Endothelial cell of umbilical vein (primary cell): ENCODE results near the gene GTF2H4. TPM values are rescaled to one million over a fixed set of nuclear protein-coding genes. Genes with fewer than 3 reads are reported as not detected.

Source experiments
- microRNA-seq: library from miRNA; unstranded; fragments of <30 nt; microRNA quantifications from one replicate; pipeline ENCODE4 v1.2.0, GENCODE V29; 2021; ENCODE audit warnings: borderline number of aligned reads, borderline replicate concordance
- polyA plus RNA-seq, 4 experiments: library from polyadenylated mRNA; depleted of rRNA in 3 of 4; stranded (reverse) in 3 of 4; unstranded in 1 of 4; fragments of >200 nt; gene quantifications; 2 replicates each; pipeline versions ENCODE4 v1.2.1 to v1.2.3, GENCODE V29; 2011 to 2012; ENCODE audit warnings: missing spikeins in 1 of 4
- small RNA-seq: library from RNA; depleted of rRNA; stranded (forward); fragments of <200 nt; gene quantifications from one replicate; pipeline ENCODE3, GENCODE V24; 2012; ENCODE audit warnings: low replicate concordance, low read depth; ENCODE audit not compliant: insufficient read depth, insufficient read length
- total RNA-seq: library from RNA; stranded (reverse); gene quantifications from 2 replicates; pipeline ENCODE4 v1.2.3, GENCODE V29; 2021

GTF2H4 gene
- total and polyA plus RNA-seq, 2 donors (not counting 3 experiments of a cell fraction or from before 2014, with no cell fraction given), result 40.5 to 52.6 TPM

Small RNA genes within 50 kb of the gene (microRNA-seq; reads per million reads assigned to microRNA genes)
- gene MIR4640, result not detected

Small RNA genes within 50 kb of the gene (small RNA-seq; reads per million reads assigned to genes)
- gene RF00019, result not detected

Other genes with a start within 250 kb of the GTF2H4 start
- 36.3 and 38.2 TPM in 2 replicates for gene DHX16, start 235.2 kb upstream of the GTF2H4 start, total RNA-seq
- gene DHX16, start 235.2 kb upstream of the GTF2H4 start, polyA plus RNA-seq, result 62.3 and 66.5 TPM in 2 replicates
- 129 and 136 TPM in 2 replicates for gene PPP1R18, start 221.6 kb upstream of the GTF2H4 start, total RNA-seq
- gene PPP1R18, start 221.6 kb upstream of the GTF2H4 start, polyA plus RNA-seq, result 167 and 173 TPM in 2 replicates
- 28.5 and 32.2 TPM in 2 replicates for gene NRM, start 217.2 kb upstream of the GTF2H4 start, total RNA-seq
- 33.8 and 36.7 TPM in 2 replicates for gene NRM, start 217.2 kb upstream of the GTF2H4 start, polyA plus RNA-seq
- 42.3 and 43.6 TPM in 2 replicates for gene MDC1, start 190.9 kb upstream of the GTF2H4 start, total RNA-seq
- 15.6 and 16.8 TPM in 2 replicates for gene MDC1, start 190.9 kb upstream of the GTF2H4 start, polyA plus RNA-seq
- gene TUBB, start 187.9 kb upstream of the GTF2H4 start, total RNA-seq, result 1,243 and 1,276 TPM in 2 replicates
- gene TUBB, start 187.9 kb upstream of the GTF2H4 start, polyA plus RNA-seq, result 1,408 and 1,437 TPM in 2 replicates
- 141 and 145 TPM in 2 replicates for gene FLOT1, start 165.5 kb upstream of the GTF2H4 start, total RNA-seq
- gene FLOT1, start 165.5 kb upstream of the GTF2H4 start, polyA plus RNA-seq, result 146 and 154 TPM in 2 replicates
- gene IER3, start 163.7 kb upstream of the GTF2H4 start, total RNA-seq, result 163 and 170 TPM in 2 replicates
- gene IER3, start 163.7 kb upstream of the GTF2H4 start, polyA plus RNA-seq, result 344 and 468 TPM in 2 replicates
- gene DDR1, start 23.7 kb upstream of the GTF2H4 start, total RNA-seq, result 17.7 and 22.9 TPM in 2 replicates
- 8.8 and 10.6 TPM in 2 replicates for gene DDR1, start 23.7 kb upstream of the GTF2H4 start, polyA plus RNA-seq
- gene VARS2, start 6.0 kb downstream of the GTF2H4 start, total RNA-seq, result 32.5 and 34.3 TPM in 2 replicates
- 17.8 TPM in 2 replicates for gene VARS2, start 6.0 kb downstream of the GTF2H4 start, polyA plus RNA-seq
- not detected in 2 replicates for gene SFTA2, start 24.0 kb downstream of the GTF2H4 start, total RNA-seq
- gene SFTA2, start 24.0 kb downstream of the GTF2H4 start, polyA plus RNA-seq, result not detected in 2 replicates
- gene MUCL3, start 32.8 kb downstream of the GTF2H4 start, total RNA-seq, result not detected in 2 replicates
- gene MUCL3, start 32.8 kb downstream of the GTF2H4 start, polyA plus RNA-seq, result not detected in 2 replicates
- not detected in 2 replicates for gene MUC21, start 75.5 kb downstream of the GTF2H4 start, total RNA-seq
- not detected in 2 replicates for gene MUC21, start 75.5 kb downstream of the GTF2H4 start, polyA plus RNA-seq
- gene MUC22, start 102.3 kb downstream of the GTF2H4 start, total RNA-seq, result not detected in 2 replicates
- not detected in 2 replicates for gene MUC22, start 102.3 kb downstream of the GTF2H4 start, polyA plus RNA-seq
- not detected in 2 replicates for gene C6orf15, start 204.4 kb downstream of the GTF2H4 start, total RNA-seq
- gene C6orf15, start 204.4 kb downstream of the GTF2H4 start, polyA plus RNA-seq, result not detected in 2 replicates
- 9.2 and 13.2 TPM in 2 replicates for gene PSORS1C1, start 206.6 kb downstream of the GTF2H4 start, total RNA-seq
- gene PSORS1C1, start 206.6 kb downstream of the GTF2H4 start, polyA plus RNA-seq, result 1.1 TPM in 2 replicates
- not detected in 2 replicates for gene CDSN, start 212.2 kb downstream of the GTF2H4 start, total RNA-seq
- gene CDSN, start 212.2 kb downstream of the GTF2H4 start, polyA plus RNA-seq, result 0.03 TPM in 1 of 2 replicates, not detected in the other
- not detected in 2 replicates for gene PSORS1C2, start 230.9 kb downstream of the GTF2H4 start, total RNA-seq
- not detected in 2 replicates for gene PSORS1C2, start 230.9 kb downstream of the GTF2H4 start, polyA plus RNA-seq
- gene CCHCR1, start 249.6 kb downstream of the GTF2H4 start, total RNA-seq, result 22.9 and 23.2 TPM in 2 replicates
- 12.0 and 12.8 TPM in 2 replicates for gene CCHCR1, start 249.6 kb downstream of the GTF2H4 start, polyA plus RNA-seq